Neural progenitor cell (in vitro differentiated cells): ENCODE results near the gene KAZN. TPM values are rescaled to one million over a fixed set of nuclear protein-coding genes. Genes with fewer than 3 reads are reported as not detected.

Source experiments
- DNase-seq: peaks from one replicate; pipeline ENCODE4 v3.0.0-alpha.2; 2016; ENCODE audit warnings: low spot score
- H2AFZ ChIP-seq: fragments of 200-600 bp; sonication (generic); replicated peaks from 2 replicates; pipeline ENCODE4 v1.6.1; 2016; ENCODE audit warnings: antibody characterized with exemption
- H3F3A ChIP-seq: fragments of 200-600 bp; sonication (generic); 2 replicates; pipeline ENCODE4 v1.6.1; 2016; ENCODE audit warnings: antibody characterized with exemption, low read depth
- H3K27ac ChIP-seq: fragments of 200-600 bp; sonication (generic); 2 replicates; pipeline ENCODE4 v1.5.1; 2016; ENCODE audit warnings: mild to moderate bottlenecking
- H3K27me3 ChIP-seq: fragments of 200-600 bp; sonication (generic); 2 replicates; pipeline ENCODE4 v1.6.1; 2016; ENCODE audit warnings: mild to moderate bottlenecking, moderate library complexity
- H3K36me3 ChIP-seq: fragments of 200-600 bp; sonication (generic); 2 replicates; pipeline ENCODE4 v1.5.1; 2016
- H3K4me1 ChIP-seq: fragments of 200-600 bp; sonication (generic); 2 replicates; pipeline ENCODE4 v1.6.1; 2016; ENCODE audit warnings: mixed run types
- H3K4me2 ChIP-seq: fragments of 200-600 bp; sonication (generic); 2 replicates; pipeline ENCODE4 v1.6.1; 2016
- H3K4me3 ChIP-seq: fragments of 200-600 bp; sonication (generic); 2 replicates; pipeline ENCODE4 v1.5.1; 2016
- H3K79me2 ChIP-seq: fragments of 200-600 bp; sonication (generic); 2 replicates; pipeline ENCODE4 v1.6.1; 2016; ENCODE audit warnings: low read depth
- H3K9ac ChIP-seq: fragments of 200-600 bp; sonication (generic); 2 replicates; pipeline ENCODE4 v1.6.1; 2016
- H3K9me3 ChIP-seq: fragments of 200-600 bp; sonication (generic); 2 replicates; pipeline ENCODE4 v1.5.1; 2016; ENCODE audit warnings: low read depth
- H4K20me1 ChIP-seq: fragments of 200-600 bp; sonication (generic); 2 replicates; pipeline ENCODE4 v1.6.1; 2016; ENCODE audit warnings: low read depth
- H3K27ac Mint-ChIP-seq: 3 replicates; pipeline ENCODE4 v1.8.0; 2021; ENCODE audit warnings: mixed read lengths
- H3K27me3 Mint-ChIP-seq: 2 replicates; pipeline ENCODE4 v1.8.0; 2022; ENCODE audit warnings: low read depth, mild to moderate bottlenecking, inconsistent platforms, moderate library complexity, mixed read lengths; ENCODE audit not compliant: insufficient read depth
- H3K36me3 Mint-ChIP-seq: 3 replicates; pipeline ENCODE4 v1.8.0; 2021; ENCODE audit warnings: mixed read lengths
- H3K4me1 Mint-ChIP-seq: 3 replicates; pipeline ENCODE4 v1.8.0; 2021; ENCODE audit warnings: mixed read lengths
- H3K4me3 Mint-ChIP-seq: 3 replicates; pipeline ENCODE4 v1.8.0; 2021; ENCODE audit warnings: mild to moderate bottlenecking, moderate library complexity, mixed read lengths
- H3K9me3 Mint-ChIP-seq: 3 replicates; pipeline ENCODE4 v1.8.0; 2020; ENCODE audit warnings: mixed read lengths
- EZH2 ChIP-seq: fragments of 200-600 bp; sonication (generic); IDR thresholded peaks from 2 replicates; pipeline ENCODE4 v1.6.1; 2017; ENCODE audit warnings: antibody characterized with exemption, mild to moderate bottlenecking, moderate library complexity
- EZH2phosphoT487 ChIP-seq: fragments of 200-600 bp; sonication (generic); IDR thresholded peaks from 2 replicates; pipeline ENCODE4 v1.6.1; 2017; ENCODE audit warnings: antibody characterized with exemption
- total RNA-seq: library from RNA; depleted of rRNA; stranded (reverse); fragments of >200 nt; gene quantifications from 2 replicates; pipeline ENCODE4 v1.2.3, GENCODE V29; 2015; ENCODE audit warnings: low replicate concordance
- TF ChIP-seq, protein P1 (sequence below): fragments of 200-600 bp; sonication (generic); IDR thresholded peaks from 2 replicates; pipeline ENCODE4 v1.5.1; 2017; ENCODE audit warnings: antibody characterized with exemption, mild to moderate bottlenecking

Gene KAZN
- total RNA-seq, 1 donor from 2014 or later: 6.1 TPM

DNA sequence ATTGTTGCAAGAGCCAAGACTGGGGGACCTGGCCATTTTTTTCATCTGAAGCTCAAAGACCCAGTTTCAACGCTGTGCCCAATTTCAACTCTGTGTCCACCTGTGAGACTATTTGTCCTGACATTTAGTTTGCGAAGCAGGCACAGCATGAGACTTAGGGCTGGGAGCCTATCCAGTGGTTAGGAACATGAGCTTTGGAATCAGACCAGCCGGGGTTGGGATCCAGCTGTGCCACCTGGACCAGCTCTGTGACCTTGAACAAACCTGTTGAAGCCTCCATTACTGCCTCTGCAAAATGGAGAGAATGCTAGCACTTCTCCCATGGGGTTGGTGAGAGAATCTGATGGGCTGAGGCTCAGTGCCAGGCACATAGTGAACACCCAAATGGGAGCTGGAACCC is 348.9 kb downstream of the KAZN start:
- H3K4me1 Mint-ChIP-seq: peaks cover 64% of the 10 kb centered on the region
- Histone ChIP-seq H3K27ac (no peak overlapping the region), H3K36me3 (no peaks in the 10 kb centered on the region), H3K4me3 (no peak overlapping the region), H3K9ac (no peak overlapping the region), H3K4me2 (no peak overlapping the region), H3K4me1 (peaks cover 38% of the 10 kb centered on the region), H3F3A (peaks cover 10% of the 10 kb centered on the region), H2AFZ (no peak overlapping the region), H4K20me1 (peaks cover 9% of the 10 kb centered on the region), H3K79me2 (no peaks in the 10 kb centered on the region), H3K27me3 (no peaks in the 10 kb centered on the region), H3K9me3 (no peaks in the 10 kb centered on the region)
- no peak overlapping the region for H3K27ac Mint-ChIP-seq
- peaks cover 2% of the 10 kb centered on the region for H3K27me3 Mint-ChIP-seq
- H3K9me3 Mint-ChIP-seq: peaks cover 3% of the 10 kb centered on the region
- no peaks in the 10 kb centered on the region for H3K36me3 Mint-ChIP-seq
- H3K4me3 Mint-ChIP-seq: no peak overlapping the region
- no peak for DNase-seq
- TF ChIP-seq EZH2phosphoT487 (no peak), EZH2 (no peak)
- TF ChIP-seq, protein P1, sequence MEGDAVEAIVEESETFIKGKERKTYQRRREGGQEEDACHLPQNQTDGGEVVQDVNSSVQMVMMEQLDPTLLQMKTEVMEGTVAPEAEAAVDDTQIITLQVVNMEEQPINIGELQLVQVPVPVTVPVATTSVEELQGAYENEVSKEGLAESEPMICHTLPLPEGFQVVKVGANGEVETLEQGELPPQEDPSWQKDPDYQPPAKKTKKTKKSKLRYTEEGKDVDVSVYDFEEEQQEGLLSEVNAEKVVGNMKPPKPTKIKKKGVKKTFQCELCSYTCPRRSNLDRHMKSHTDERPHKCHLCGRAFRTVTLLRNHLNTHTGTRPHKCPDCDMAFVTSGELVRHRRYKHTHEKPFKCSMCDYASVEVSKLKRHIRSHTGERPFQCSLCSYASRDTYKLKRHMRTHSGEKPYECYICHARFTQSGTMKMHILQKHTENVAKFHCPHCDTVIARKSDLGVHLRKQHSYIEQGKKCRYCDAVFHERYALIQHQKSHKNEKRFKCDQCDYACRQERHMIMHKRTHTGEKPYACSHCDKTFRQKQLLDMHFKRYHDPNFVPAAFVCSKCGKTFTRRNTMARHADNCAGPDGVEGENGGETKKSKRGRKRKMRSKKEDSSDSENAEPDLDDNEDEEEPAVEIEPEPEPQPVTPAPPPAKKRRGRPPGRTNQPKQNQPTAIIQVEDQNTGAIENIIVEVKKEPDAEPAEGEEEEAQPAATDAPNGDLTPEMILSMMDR: no peak

DNA sequence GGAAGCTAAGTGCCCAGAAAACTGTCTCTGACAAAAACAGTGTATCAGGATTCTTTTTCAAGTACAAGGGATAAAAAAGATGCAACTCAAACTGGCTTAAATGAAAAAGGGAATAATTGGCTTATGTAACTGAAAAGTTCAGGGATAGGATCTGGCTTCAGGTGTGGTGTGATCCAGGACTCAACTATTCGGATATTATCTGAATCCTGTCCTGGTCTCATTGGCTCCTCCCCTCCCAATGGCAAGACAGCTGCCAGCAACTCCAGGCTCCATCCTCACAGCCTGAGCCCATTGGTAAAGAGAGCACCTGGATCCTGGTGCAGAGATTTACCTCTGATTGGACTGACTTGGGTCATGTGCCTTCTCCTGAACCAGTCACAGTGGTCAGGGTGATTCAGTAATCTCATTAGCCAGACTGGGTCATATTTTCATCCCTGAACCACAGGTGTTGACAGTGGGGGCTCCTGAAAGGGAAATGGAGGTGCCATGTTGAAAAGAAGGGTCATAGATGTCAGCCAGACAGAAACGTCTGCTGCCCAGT is 349.7 kb downstream of the KAZN start:
- H3K9ac ChIP-seq: no peak overlapping the region
- Mint-ChIP-seq H3K9me3 (peaks cover 7% of the 10 kb centered on the region), H3K27ac (no peak overlapping the region), H3K27me3 (no peaks in the 10 kb centered on the region), H3K4me1 (peaks cover 56% of the 10 kb centered on the region), H3K4me3 (no peak overlapping the region), H3K36me3 (no peaks in the 10 kb centered on the region)
- DNase-seq: no peak
- H4K20me1 ChIP-seq: peaks cover 9% of the 10 kb centered on the region
- no peaks in the 10 kb centered on the region for H3K9me3 ChIP-seq
- no peaks in the 10 kb centered on the region for H3K36me3 ChIP-seq
- H3F3A ChIP-seq: peaks cover 10% of the 10 kb centered on the region
- H3K4me2 ChIP-seq: no peak overlapping the region
- H3K27me3 ChIP-seq: no peaks in the 10 kb centered on the region
- H3K27ac ChIP-seq: no peak overlapping the region
- no peak overlapping the region for H3K4me3 ChIP-seq
- peaks cover 35% of the 10 kb centered on the region for H3K4me1 ChIP-seq
- TF ChIP-seq EZH2phosphoT487: no peak
- TF ChIP-seq EZH2: no peak
- TF ChIP-seq, protein P1: no peak
- H3K79me2 ChIP-seq: no peaks in the 10 kb centered on the region
- no peak overlapping the region for H2AFZ ChIP-seq

DNA sequence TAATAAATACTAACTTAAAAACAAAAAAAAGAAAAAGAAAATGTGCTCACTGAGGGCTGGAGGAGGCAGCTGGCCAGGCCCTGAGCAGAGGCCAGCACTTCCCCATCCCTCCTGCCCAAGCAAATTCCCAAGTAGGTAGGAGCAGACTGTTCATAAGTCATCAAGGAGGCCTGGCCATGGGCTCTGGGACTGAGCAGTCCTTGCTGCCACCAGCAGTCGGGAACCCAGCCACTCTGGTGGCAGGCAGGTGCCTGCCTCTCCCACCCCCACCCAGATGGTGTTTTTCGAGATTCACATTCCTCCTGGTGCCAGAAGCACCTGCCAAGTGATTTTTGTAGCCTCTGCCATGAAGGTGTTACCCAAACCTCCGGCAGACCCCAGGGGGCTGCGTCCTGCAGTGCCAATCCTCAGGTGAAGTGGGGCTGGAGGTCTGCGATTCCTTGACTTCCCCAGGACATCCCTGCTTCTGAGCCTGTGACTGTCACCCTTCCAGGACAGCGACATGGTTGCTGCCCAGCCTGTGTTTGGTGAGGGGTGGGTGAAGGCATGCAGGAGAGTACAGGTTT is 350.9 kb downstream of the KAZN start:
- Histone ChIP-seq H3K4me1 (peaks cover 31% of the 10 kb centered on the region), H3K79me2 (no peaks in the 10 kb centered on the region), H3K27me3 (no peaks in the 10 kb centered on the region), H3K4me3 (no peak overlapping the region), H4K20me1 (peaks cover 9% of the 10 kb centered on the region), H3F3A (peaks cover 9% of the 10 kb centered on the region), H3K27ac (no peak overlapping the region), H2AFZ (no peak overlapping the region), H3K36me3 (no peaks in the 10 kb centered on the region), H3K4me2 (no peak overlapping the region), H3K9me3 (no peaks in the 10 kb centered on the region), H3K9ac (no peak overlapping the region)
- Mint-ChIP-seq H3K4me3 (peak overlapping the region; percentile 66), H3K4me1 (peaks cover 46% of the 10 kb centered on the region), H3K27ac (peak overlapping the region; percentile 21), H3K36me3 (no peaks in the 10 kb centered on the region), H3K27me3 (no peaks in the 10 kb centered on the region), H3K9me3 (peaks cover 8% of the 10 kb centered on the region)
- DNase-seq: no peak
- TF ChIP-seq EZH2 (no peak), EZH2phosphoT487 (no peak)
- TF ChIP-seq, protein P1: no peak
